Inferior parietal cortex (tissue), 1 donor: ENCODE results near the gene SRGAP2B.
"Not testable (repeated sequence)": the region's sequence is repeated elsewhere in the genome, so short reads cannot be mapped to it uniquely, and the experiment has no call there.

Experiments
- DNase-seq: peaks from one replicate; pipeline ENCODE4 v3.0.0-alpha.2; 2016; ENCODE audit errors: extremely low spot score

SRGAP2B gene

DNA sequence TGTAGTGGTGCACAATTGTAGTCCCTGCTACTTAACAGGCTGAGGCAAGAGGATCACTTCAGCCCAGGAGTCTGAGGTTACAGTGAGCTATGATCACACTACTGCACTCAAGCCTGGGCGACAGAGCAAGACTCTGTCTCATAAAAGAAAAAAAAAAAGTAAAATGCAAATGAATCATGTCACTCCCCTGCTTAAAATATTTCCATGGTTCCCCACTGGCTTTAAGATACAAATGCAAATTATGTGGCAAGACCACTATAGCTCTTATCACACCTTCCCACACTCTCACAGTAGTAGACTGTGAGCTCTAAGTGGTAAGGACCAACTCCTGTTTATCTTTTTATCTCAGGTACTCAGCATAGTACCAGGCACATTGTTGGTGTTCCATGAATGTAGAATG, 53.6 kb downstream of the SRGAP2B start:
- not testable (repeated sequence) for DNase-seq

DNA sequence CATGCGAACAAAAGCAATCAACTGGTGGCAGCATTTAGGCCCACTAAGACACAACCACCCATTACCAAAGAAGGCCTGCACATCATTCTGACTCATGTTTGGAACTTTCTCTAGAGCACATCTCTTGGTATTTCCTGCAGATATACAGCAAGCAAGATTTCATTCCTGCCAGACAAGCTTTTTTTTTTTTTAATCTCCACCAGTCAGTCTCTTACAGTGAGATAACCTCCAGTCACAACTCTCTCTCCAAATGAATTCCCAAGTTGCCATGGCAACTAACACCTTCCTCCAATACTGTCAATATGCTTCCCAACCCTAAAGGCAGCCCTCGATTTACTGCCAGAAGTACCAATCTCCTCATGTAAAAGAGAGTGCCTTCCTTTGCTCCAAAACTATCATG, 59.1 kb downstream of the SRGAP2B start:
- DNase-seq = not testable (repeated sequence)

DNA sequence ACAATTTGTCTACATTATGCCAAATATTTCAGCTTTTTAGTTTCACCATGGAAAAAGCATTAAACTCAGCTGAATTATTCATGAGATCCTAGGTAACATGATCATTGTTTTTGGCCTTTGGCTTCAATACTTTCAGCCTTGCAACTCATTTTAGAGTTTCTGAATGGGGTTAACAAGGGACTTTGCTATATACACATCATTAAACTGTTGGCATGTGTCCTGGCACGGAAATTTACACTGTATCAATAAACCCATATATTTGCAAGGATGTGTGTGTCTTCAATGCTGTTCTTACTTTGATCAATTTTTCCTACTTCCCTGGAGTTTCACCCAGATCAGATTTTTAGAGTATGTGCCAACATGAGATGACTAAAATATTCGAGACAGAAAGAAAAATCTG, 61.6 kb downstream of the SRGAP2B start:
- not testable (repeated sequence) for DNase-seq

DNA sequence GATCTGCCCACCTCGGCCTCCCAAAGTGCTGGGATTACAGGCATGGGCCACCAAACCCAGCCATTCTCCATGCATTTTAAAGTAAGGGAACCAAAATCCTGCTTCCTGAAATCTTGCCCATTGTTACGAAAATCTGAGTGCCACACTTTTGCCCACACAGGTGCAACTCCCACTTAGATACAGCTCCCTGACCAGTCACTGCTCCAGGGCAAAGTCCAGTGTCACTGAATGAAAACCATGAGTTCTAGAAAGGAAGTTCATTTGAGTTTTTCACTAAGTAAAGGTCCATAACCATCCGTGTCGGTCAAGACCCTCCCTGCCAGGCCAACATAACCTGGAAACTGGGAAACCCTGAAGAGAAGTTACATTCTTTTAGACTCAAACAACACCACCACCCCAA, 67.9 kb downstream of the SRGAP2B start:
- not testable (repeated sequence) for DNase-seq

DNA sequence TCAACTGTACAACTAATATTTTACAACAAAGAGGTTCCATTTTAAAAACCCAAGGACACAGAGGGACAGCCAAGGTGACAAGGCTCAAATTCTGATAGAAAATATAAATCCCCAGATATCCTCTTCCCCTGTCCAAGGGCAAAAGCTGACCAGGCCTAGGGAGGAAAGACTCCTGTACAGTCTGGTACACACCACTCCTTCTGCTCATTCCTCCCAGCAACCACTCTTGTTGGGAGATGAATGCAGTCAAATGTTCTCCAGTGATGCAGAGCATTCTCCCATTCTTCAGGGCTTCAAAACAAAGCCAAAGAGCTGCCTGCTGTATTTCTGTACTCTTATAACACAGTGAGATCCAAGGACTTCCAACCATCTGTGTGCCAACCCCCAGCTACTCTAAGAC, 69.8 kb downstream of the SRGAP2B start:
- DNase-seq = not testable (repeated sequence)

DNA sequence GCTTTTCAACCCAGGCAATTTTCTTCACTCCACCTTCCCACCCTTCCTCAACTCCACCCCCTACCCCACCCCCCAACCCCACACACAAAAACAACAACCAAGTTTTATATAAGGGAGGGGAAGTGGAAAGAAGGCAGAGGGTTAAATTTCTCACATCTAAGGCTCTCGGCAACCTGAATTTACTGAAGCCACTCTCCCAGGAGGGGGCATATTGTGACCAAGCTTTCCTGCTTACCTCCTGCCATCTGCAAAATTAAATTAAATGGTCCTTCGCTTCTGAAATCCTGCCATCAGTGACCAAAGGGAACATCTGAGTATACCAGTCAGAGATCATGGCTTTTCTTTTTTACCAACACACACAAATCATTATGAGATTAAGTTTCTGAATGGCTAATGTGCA, 72.9 kb downstream of the SRGAP2B start:
- DNase-seq = not testable (repeated sequence)

DNA sequence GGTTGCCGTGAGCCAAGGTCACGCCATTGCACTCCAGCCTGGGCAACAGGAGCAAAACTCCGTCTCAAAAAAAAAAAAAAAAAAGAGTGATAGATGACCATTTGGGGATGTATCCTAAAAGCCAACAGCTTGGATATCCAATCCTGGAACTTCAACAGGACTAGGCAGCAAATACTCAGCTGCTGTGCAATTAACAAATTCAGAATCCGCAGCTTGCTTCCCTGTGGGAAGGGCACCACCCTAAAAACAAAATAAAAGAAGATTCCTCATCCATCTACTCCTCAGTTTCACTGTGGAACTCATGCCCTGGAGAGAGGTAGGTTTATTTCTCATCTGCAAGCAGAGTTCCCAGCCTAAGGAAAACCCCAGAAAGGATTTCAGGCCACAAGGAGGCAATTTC, 73.4 kb downstream of the SRGAP2B start:
- DNase-seq = not testable (repeated sequence)

DNA sequence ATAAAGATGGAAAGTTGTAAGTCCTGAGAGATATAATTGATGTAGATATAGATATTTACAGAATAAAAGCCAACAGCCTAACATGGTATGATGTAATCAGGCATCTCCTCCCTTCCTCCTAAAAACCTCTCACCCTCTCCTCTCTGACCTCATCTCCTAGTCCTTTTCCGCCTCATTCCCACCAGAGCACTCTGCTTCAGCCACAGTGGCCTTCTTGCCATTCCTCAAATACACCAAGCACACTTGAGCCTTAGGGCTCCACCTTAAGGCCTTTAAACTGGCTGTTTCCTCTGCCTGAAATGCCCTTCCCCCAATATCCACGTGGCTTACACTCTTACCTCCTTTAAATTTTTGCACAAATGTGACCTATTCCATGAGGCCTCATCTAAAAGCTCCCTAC, 75.4 kb downstream of the SRGAP2B start:
- DNase-seq = not testable (repeated sequence)

DNA sequence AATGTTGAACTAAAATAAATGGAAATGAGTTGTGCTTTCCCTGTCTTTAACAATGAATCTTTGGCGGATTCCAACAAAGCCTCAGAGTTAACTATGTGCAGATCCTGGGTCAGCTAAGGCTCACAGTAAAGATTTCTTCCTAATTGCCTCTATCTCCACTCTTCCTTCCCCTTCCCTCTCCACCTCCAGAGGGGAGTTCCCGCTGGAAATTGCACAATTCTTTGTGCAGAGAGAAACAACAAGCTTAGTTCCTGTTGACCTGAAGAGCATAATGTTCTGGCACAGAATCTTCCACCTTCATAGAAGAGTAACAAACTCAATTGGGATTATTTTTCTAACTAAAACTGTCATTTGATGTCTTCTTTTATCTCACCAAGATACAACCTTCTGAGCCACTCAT, 77.4 kb downstream of the SRGAP2B start:
- DNase-seq = not testable (repeated sequence)

DNA sequence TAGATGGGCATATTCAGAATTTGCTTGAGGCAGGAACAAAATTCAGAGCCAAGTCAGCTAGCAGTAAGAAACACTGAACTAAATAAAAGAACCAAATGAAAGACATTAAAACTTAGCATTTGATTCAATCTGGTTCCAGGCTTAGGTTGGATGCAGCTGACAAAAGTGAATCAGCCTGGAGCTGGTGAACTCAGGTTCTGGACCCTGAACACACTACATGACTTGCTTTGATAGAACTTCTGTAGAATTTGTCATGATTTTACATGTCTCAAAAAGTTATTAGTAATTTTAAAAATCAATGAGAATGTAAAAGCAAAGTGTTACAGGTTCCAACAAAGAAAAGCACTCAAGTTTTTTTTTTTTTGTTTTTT, 78.7 kb downstream of the SRGAP2B start:
- not testable (repeated sequence) for DNase-seq

DNA sequence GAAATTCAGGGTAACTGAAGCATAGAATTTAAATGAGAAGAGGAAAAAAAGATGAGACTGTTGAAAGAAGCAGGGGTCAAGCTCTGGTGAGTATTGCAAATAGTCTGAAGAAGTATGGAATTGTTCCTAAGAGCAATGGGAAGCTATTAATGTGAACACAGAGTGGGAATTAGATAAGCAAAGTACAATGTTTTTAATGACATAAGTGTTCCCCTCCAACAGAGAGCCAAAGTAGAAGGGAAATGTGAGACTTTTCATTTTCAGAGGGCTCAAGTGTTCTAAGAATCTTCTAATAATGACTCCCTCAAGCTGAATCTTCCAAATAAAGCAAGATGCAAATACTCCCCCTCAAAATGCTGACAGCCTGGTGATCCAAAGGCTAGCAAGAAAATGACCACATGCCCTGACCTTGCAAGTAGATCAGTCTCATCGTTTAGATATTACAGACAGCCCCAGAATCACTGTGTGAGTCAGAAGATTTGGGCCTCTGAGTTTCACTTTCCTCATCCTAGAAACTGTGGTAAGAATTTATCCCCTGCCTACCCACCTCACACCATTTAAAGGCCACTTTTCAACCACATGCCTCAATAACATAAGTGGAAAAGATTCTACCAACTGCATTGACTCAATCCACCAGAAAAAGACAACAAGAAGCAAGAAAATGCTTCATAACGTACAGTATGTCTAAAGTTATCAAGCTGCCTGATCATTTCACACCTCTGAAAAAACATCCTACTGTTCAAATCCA, 79.2 kb downstream of the SRGAP2B start:
- not testable (repeated sequence) for DNase-seq

DNA sequence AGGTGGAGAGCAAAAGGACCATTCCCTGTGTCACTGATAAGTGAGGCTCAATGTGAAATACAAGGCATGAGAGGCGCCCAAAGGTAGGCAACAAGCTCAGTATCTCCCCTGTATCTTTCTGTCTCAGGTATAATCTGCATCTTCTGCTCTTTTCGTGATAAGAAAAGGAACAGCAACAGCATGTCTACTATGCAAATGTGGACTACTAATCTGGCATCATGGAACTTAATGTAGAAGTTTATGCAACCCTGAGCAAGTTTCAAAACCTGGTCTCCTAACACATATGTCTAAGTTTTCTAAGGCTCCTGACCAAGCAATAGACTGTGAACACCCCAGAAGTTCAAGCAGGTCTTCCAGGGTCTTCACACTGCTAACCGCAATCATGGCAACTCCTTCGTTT, 81.8 kb downstream of the SRGAP2B start:
- not testable (repeated sequence) for DNase-seq

DNA sequence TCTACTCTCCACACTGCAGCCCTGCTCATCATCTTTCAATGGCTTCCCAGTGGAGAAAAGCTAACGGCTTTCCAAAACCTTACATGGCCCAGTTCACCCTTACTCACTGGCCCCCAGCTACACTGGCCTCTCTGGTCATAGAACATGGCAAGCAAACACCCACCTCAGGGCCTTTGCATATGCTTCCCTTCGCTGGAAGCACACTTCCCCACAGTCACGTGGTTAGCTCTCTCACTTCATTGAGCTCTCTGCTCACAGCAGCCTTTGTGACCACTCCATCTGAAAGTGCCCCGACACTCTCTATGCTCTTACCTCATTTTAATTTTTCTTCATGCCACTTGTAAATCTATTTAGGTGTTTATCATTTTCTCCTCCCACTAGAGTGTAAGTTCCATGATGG, 83.3 kb downstream of the SRGAP2B start:
- DNase-seq = not testable (repeated sequence)

DNA sequence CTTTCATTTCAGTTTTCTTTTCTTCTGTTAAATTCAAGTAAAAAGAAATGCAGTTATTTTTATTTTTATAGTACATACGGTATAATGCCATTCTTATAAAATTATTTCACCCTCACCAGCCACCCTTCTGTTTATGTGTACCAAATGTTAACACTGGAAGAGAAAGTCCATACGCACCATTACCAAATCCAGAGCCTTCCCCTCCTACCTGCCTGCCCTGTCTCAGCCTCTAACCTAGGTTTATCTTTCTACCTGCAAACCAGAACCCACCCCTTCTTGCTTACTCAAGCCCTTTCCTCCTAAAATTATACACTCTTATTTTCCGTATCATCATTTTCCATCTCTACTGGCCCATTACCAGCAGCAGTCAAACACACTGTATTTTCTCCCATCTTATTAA, 84.5 kb downstream of the SRGAP2B start:
- DNase-seq = not testable (repeated sequence)

DNA sequence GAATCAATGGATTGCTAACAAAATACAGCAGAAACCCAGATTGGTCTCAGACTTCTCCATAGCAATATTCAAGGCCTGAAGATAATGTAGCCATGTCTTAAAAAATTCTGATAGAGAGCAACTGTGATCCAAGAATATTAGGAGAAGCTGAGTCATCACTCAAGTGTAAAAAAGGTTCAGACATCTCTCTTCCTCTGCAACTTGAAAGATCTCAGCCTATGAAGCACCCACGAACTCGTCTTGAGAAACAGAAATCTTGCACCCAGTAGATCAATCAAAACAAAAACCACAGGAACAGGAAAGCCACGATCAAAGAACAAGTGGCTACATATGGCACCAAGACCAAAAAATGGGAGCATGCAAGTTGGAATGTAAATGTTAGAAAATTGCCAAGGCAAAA, 85.2 kb downstream of the SRGAP2B start:
- not testable (repeated sequence) for DNase-seq

DNA sequence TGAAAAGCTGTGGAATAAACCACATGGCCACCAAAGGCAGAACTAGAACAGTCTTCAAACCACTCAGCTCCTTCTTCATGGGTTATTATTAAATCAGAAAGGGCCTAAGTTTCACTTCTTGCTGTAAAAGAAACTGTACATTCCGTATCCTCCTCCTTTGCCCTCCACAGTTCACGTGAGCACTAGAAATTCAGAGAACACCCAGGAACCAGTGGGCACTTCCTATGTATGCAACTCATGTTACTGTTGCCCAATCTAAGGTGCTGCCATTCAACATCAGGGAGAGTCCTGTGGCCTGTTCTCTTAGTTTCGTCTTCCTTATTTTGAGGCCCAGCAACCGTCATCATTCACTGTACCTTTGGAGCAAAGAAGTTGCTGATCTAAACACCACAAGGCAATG, 86.7 kb downstream of the SRGAP2B start:
- not testable (repeated sequence) for DNase-seq

DNA sequence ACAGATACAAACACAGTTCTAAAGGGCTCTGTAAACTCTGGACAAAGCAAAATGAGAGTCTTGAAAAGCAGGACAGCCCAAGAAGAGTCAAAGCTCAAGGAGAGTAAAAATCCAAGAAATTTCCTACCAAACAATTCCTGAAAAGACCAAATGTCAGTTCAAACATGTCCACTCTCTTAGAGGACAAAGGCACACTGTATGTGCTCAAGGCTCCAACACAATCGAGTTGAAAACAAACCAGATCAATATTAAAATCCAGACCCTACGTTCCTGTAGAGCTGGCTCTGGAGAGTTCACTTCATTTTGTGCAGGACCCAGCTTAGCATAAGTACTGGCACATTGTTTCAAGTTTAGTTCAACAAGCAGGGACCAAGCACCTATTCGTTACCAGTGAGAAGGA, 90.0 kb downstream of the SRGAP2B start:
- not testable (repeated sequence) for DNase-seq

DNA sequence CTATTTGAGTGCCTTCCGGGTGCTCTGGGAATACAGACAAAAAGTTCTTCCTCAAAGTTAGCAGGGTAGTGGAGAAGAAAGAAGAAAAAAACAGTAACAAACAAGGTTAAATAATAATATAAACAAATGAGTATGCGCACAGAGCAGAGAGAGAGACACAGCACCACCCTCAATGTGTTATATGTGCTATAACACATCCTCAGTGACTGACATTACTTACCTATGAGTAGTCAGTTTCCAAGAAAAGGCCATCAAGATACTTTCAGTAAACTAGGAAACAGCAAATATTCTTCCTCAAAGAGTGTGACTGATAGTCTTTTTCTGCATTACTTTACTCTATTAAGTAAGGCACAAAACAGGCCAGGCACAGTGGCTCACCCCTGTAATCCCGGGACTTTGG, 93.7 kb downstream of the SRGAP2B start:
- DNase-seq = not testable (repeated sequence)

DNA sequence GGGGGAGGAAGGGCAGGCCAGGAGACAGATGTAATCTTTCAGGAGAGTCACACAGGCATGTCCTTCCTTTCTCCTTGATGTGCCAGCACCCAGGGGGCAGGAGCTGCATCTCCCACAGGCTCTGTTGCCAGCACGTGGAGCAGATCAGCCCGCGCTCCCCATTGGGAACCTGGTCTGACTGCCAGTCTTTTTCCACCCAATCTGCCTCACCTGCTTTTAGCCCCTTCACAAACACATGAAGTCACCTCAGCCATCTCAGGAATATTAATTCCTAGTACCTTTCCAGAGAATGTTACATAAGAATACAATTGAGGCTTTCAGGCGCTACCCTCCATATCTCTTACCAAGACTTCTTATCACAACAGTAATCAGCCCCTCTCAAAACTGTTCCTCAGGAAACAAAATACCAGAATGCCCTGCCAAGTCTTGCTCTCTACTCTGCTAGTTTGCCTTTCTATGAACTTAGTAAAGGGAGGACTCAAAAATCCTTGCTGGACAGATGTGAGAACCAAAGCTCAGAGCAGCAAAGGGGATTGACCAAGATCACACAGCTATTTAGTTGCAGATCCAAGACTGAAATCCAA, 94.3 kb downstream of the SRGAP2B start:
- not testable (repeated sequence) for DNase-seq

DNA sequence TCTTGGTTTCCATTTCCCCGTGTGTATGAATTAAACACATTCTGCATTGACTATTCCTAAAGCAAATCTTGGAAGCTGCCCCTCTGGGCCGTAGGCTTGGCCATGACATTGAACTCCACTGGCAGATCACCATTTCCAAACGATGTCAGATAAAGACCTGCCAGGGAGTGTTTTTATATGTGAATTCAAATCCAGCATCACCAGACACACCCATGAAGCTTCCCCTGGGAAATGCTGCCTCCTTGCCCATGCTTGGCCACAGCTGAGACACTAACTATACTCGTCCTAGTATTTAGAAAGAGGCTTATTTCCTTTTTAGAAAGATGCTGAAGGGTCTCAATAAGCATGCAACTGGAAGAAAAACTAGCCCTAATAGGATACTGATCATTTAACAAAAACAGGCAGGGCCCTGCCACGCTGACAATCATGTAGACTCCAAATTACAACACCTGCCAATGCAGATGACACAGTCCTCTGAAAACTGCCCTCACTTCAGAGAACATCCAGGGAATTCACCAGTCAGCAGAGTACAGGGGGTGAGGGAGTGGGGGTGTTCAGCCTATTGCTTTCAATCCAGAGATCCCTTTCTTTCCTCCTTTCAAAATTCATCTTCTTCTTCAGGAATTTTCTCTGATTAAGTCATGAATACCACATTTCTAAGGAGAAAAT, 94.9 kb downstream of the SRGAP2B start:
- DNase-seq = not testable (repeated sequence)

DNA sequence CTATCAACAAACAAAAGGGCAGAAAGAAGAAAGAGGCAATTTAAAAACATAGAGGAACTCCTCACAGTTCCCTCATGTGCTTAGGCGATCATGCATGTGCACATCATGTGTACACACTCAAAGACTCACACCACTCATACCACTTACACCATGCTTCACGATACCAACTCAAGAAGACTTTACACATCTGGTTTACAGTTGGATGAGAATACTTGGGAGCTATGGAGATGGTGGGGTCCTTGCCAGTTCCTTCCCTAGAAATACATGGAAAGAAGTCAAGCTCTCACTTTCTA, 96.2 kb downstream of the SRGAP2B start:
- not testable (repeated sequence) for DNase-seq

DNA sequence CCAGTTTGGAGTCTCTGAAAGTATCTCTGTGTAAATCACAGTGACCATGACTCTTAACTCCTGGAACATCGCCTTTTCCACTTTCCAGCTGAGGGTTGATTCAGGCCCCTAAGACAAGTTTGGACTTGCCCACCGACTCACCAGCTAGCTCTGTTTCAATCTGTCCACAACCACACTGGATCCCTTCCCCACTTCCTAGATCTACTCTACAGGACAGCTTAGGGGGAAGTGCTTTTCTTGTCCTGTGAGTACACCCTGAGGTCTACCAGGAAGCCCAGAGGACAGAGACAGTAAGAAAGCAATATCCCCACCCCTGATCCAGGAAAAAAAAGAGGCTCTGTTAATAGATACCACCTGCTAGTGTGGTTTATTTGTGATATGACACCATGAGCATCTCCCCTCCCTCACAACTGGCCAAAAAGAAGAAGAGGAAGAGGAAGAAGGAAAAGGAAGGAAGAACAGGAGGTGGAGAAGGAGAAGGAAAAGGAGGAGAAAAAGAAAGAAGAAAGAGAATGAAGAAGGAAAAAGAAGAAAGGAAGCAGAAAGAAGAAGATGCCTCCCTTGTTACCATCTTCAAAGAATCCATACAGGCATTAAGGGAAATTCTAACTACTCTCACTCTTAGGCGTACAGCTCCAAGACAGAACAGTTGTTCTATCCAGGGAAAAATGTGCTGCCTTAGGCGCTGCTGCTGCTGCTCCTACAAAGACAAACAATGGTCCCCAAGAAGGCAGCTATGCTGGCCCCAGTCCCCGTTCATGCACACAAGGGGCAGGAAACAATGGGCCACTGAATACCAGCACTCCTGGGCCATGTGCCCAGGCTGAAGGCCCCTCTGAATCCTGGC, 96.8 kb downstream of the SRGAP2B start:
- DNase-seq = not testable (repeated sequence)
